Hepatocyte (in vitro differentiated cells): ENCODE results near the gene ADAM12.

Source experiments
- EZH2phosphoT487 ChIP-seq: fragments of 200-600 bp; sonication (generic); IDR thresholded peaks from one replicate; pipeline ENCODE4 v1.6.1; 2018; ENCODE audit warnings: antibody characterized with exemption, mild to moderate bottlenecking, low read depth, moderate library complexity; ENCODE audit not compliant: unreplicated experiment, severe bottlenecking
- TF ChIP-seq, protein P1 (sequence below): fragments of 200-600 bp; sonication (generic); IDR thresholded peaks from 2 replicates; pipeline ENCODE4 v1.5.1; 2016; ENCODE audit warnings: antibody characterized with exemption, mild to moderate bottlenecking; ENCODE audit not compliant: poor library complexity

DNA sequence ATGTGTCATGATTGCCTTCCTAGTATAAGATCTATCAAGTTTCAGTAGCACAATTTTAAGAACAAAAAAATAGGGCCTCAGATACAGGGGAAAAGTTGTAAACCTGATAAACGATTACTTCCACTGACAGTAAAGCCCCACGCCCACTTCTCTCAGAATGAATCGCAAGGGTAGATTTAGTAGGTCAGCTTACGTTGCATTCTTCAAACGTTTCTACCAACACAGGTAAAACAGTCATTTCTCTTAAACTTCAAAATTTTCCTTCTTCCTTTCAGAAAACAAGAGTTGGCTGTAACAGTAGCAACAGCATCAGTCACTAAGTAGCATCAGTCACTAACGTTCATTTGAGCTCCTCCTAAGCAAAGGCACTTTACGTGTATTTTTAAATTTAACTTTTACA, 221.5 kb downstream of the ADAM12 start:
- TF ChIP-seq, protein P1, sequence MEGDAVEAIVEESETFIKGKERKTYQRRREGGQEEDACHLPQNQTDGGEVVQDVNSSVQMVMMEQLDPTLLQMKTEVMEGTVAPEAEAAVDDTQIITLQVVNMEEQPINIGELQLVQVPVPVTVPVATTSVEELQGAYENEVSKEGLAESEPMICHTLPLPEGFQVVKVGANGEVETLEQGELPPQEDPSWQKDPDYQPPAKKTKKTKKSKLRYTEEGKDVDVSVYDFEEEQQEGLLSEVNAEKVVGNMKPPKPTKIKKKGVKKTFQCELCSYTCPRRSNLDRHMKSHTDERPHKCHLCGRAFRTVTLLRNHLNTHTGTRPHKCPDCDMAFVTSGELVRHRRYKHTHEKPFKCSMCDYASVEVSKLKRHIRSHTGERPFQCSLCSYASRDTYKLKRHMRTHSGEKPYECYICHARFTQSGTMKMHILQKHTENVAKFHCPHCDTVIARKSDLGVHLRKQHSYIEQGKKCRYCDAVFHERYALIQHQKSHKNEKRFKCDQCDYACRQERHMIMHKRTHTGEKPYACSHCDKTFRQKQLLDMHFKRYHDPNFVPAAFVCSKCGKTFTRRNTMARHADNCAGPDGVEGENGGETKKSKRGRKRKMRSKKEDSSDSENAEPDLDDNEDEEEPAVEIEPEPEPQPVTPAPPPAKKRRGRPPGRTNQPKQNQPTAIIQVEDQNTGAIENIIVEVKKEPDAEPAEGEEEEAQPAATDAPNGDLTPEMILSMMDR: no peak
- no peak for TF ChIP-seq EZH2phosphoT487
